Stimulated activated CD4-positive, alpha-beta T cell treated with anti-CD3 and anti-CD28 coated beads, Interleukin-12 subunit alpha, Interleukin-12 subunit beta, amount 100 ng/mL, for 48 hours (primary cell): Measurements from ENCODE around the gene TRIO.

Experiments used
- DNase-seq, 3 donors: peaks; one replicate each; pipeline ENCODE4 v3.0.0-alpha.2; 2020; ENCODE audit warnings: low read depth in 2 of 3, low spot score in 1 of 3

The TRIO gene

DNA sequence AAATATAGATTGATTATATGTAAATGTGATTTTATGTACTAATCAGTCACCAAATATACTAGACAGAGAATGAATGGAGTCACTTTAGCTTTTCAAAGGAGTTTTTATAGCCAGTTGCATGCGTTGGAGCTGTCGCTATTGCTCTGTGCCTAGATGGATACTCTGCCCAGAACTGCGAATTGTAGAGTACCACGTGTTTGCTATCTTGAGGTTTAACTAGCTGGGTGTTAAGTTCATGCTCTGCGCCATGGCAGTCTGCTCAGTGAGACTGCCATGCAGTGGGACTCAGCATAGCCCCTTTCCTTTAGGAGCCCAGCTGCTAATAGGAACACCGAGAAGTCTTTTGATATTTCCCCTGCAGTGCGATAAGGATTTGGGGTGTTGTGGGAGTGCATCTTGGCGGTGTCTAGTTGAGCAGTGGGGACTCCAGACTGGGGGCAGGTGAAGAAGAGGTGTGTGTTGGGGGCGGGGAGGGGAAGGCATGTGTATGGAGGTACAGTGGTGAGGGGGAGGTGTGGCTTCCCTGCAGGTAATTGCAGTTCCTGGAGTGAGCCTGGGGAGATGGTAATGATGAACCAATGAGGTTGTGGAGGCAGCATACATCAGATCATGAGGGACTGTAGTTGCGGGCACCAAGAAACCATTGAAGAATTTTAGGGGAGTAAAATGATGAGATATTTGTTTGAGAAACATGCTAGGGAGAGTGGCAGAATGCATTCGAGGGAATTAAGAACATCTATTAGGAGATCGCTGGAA lies 118.9 kb downstream of the TRIO start:
- DNase-seq, result no peak

DNA sequence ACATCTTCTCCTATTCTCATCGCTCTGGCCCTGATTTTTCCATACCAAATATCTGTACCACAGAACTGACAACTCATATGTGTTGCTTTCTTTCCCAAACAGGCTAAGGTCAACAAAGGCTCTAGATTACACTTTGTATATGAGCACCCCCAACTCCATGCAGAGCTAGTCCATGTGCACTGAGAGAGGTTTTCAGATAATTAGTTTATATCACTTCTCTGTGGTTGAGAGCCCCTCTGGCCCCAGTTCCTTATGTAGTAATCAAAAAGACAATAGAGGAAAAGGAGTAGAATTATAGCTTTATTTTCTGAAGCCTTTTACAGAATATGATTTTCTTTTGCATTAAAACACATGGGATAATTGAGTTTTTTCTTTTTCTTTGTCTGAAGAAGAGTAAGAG lies 120.0 kb downstream of the TRIO start:
- DNase-seq, result no peak

DNA sequence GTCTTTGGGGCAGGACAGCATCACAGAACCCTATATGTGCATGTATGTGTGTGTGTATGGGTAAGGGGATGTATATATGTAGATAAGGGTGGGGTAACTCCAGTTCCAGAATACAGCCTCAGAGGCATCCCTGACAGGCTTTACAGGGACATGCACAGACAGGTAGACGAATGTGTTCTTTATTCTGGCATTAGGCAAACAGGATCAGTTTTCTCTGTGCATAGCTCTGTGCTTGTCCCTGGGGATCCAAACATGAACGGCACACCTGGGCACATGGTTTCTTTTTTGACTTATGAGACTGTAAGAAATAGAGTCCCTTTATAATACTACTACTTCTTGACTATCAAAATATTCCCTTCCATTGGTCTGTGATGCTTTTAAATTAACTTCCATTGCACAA lies 120.6 kb downstream of the TRIO start:
- no peak for DNase-seq

DNA sequence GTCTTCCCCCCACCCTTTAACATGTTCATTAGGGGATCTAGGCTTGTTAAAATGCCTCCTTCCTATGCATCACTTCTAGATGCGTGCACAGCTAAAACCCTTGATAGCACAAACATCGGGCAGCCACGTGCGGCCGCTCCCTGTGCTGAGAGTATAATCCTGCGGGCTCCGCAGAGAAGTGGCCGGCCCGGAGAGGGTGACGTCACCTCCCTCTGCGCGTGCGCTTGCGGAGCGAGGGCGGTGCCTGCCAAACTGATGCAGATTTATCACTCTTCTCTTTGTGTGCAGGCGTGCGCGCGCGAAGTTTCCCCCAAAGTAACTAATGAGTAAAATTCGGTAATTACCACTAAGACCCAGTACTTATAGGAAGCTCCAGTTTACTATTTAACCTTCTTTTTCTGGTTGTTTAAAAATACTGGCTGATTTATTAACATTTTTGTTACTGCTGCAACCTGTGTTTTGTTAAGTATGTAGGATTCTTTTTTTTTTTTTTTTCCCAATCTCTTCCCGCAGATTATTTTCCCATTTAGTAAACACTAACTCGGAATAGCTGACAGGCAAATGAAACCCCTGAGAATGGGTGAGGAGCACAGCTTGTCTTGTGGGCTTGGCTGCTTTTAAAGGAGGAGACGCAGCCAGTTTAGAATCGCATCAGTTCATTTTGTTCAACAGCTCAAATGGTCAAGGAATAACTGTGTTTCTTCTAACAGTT lies 121.6 kb downstream of the TRIO start:
- peak; percentile 56 to 70 (median 59) for DNase-seq

DNA sequence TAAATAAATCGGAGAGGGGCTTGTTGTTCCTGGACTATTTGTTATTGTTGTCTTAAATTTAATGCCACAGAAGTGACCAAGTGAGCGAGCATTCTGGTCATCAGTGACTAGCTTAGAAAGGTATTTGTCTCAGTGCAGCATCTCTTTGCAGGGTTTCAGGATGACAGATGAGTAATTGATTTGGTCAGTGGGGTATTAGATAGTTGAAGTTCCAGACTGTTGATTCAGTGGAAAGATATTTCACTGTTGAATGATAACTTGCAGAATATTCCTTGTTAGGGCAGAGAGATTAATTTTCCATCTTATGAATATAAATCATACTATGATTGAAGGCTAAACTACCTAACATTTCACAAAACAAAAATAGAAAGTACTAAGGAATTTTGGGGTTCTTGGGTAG lies 122.4 kb downstream of the TRIO start:
- DNase-seq, result no peak

DNA sequence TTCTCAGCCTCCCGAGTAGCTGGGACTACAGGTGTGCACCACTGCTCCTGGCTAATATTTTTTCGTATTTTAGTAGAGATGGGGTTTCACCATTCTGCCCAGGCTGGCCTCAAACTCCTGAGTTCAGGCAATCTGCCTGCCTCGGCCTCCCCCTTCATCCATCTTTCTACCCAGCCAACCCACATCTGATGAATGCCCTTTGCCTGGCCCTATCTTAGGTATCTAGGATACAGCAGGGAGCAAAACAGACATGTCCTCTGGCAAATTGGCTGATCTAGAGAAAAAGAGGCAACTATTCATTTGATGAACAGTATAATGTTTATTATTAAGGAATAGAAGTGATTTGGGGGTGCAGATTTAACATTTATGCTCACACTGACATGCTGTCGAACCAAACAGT lies 123.0 kb downstream of the TRIO start:
- no peak for DNase-seq

DNA sequence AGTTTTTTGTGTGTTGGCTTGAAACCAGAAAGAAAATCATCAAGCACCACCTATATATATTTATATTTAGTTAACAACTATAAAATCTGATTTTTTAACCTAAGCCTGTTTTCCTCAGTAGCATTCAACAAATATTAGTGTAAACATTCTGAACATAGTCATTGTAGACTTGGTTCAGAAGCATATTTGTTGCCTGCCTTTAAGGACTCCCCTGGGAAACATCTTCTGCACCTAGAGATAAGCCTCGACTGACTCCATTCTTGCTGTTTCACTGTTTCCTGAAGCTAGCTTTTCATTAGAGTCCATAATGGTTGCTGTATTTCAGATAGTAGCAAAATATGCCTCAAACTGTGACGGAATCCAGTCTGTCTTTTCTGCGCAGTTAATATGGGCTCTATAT lies 123.5 kb downstream of the TRIO start:
- no peak for DNase-seq

DNA sequence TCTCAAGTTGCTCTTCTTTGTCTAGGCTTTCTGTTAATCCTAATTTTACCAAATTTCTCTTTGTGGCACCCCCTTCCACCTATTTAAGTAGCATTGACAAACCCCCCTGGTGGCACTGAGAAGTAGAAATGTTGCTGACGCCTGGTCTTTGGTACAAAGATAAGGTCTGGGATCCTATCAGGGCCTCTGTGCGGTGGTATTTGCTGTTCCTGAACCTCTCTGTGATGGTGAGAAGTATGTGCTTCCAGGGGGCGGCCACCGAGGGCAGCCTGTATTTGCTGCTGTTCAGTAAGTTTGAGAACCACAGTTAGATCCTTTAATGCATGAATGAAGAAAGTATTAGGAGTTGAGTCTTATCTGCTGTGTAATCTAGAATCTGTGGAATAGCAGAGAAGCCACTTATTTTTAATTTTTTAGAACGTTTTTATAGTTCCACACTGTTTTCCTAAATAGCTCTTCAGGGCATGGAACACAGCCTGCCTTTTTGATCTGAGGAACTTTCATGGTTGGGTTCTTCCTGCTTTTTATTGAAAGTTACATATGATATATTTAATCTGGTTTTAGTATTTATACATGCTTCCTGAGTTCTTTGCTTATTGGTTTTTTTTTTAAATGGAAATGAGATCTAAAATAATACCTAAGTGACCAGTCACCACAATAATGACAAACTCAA lies 124.2 kb downstream of the TRIO start:
- no peak for DNase-seq

DNA sequence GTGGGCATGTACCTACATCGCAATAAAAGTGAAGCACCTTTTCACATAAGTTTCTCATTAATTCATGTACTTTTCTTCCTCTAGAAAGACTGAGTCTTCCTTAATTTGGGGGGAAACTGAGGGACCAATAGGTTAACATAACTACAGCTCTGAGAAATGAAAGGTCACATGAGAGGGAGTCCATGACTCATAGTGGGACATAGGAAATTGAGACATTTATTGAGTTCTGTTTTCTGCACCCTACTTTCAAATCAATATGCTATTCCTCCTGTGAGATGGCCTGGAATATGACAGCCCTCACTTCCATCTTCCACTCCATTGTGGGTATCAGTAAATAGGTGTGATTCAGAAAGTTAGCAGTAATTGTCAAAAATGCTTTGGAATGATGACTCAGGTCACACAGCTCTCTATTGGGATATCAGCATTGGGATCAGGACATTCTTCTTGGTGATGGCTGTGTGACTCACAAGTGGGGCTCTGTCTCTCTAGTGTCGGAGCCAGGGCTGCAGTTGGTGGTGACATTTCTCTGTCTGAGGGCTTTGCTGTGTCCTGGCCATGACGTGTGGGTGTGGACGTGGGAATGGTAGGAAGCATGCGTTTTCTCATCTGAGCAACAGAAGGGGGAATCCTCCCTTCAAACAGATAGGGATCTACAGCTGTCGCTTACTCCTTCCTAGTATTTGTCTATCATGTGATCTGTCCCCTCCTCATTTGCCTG lies 125.0 kb downstream of the TRIO start:
- no peak for DNase-seq

DNA sequence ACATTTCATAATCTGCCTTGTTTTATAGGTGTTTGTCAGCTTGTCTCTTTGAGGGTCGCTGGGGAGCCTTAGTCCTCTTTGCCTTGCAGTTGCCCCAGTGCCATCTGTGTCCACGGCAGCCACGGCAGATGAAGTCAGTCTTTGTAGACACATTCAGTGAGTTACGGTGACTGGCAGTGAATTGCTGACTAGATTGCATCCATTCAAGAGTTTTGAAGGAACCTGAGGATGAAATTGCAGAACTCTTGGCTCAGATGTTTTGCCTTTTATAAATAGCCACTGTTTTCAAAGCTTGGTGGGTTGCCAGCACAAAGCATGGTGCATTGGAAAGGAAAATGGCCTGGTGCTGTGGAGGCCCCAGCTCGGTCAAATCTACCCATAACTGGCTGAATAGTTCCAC lies 125.6 kb downstream of the TRIO start:
- DNase-seq, result no peak

DNA sequence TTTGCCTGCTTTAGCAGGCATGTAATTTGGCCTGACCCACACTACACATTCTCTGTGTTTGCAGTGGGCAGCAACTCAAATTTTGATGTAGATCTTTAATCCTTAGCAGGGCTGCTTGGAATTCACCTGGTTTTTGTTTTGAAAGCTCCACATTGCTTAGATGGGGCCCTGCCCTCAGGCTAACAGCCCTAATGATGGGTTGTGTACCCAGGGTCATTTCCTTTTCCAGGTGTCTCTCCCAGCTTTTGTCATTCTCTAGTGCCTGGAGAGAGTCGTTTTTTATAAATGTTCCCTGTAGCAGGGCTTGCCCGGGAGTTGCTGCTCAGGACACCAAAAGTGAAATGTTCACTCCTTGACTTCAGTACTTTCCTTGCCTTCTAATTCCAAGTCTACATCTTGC lies 126.3 kb downstream of the TRIO start:
- DNase-seq, result no peak

DNA sequence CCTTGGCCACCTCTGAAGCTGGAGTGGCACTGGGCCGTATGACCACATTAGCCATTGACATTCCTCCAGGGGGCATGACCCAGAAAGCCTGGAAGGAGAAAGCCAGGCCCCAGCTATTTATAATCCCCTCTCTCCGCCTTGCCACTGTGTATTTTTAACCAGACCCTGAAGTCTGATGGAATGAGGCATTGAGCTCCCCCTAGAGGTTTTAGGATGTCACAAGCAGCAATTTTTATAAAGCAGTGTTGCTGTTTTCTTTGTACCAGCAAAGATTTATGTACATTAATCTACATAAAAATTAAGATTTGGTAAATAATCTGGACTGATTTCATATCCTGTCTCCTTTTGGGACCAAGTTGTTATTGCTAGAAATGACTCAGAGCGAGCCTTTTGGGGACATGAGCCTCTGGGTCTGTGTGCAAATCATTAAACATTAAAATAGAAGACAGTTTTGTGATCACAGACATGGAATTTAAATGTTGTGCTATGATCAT lies 127.1 kb downstream of the TRIO start:
- DNase-seq, result no peak

DNA sequence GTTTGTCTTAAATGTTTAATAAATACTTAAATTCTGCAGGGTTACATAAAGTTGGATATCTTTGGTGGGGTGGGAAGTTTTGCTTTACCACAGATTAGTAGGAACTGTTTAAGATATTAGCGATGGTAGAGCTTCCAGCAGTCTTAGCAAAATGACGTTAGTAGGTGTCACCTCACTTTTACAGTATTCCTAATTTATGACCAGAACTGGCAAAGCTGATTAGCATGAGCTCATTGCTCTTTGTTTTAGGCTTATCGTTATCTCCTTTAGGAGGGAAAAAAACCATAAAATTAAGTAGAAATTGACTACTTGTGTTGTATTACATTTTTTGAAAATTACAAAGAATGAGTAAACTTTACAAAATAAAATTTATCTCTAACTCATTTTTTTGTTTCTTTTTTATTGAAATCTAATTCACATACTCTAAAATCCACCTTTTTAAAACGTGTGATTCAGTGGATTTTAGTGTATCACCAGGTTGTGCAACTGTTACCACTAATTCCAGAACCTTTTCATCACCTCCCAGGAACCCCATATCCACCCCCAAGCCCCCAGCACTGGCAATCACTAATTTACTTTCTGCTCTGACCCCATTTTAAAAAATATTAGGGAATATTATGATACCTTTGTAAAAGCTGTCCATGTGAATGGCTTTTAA lies 129.5 kb downstream of the TRIO start:
- no peak for DNase-seq

DNA sequence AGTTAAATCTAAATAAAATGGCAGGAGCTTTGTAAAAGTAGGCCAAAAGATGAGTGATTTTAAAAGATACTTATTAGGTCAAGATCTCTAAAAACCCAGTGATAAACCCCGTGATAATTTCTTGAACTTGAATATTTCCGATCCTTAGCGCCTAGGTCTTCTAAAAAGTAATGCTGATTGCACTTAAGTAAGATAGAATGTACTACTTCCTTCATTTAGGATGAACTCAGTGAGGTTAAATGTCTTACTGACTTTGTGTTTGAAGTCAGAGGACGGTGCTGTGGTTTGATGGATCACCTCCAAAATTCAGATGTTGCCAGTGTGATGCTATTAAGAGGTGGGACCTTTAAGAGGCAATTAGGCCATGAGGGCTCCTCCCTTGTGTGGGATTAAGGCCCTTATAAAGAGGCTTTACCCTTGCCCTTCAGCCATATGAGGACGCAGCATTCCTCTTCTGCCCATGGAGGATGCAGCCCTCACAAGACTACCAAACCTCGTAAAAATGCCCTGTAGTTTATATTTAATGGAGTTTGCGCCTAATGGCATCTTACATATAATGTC lies 130.1 kb downstream of the TRIO start:
- no peak for DNase-seq

DNA sequence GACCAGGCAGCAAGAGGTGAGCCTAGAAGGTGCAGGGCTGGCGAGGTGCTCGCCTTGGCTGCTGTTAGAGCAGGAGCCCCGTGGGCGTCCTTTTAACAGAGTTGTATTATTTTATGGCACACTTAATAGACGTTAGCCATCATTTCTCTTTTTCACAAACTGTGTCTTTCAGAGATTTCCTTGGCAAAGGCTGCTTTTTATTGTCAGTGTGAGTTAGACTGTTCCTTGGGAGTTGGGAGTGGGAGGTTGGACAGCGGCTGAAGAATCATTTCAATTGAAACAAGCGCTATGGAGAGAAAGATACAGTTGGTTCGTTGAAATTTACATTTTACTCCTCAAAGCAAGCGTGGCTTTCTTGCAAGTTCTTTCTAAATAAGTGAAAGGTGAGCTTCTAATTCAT lies 133.2 kb downstream of the TRIO start:
- DNase-seq, result no peak

DNA sequence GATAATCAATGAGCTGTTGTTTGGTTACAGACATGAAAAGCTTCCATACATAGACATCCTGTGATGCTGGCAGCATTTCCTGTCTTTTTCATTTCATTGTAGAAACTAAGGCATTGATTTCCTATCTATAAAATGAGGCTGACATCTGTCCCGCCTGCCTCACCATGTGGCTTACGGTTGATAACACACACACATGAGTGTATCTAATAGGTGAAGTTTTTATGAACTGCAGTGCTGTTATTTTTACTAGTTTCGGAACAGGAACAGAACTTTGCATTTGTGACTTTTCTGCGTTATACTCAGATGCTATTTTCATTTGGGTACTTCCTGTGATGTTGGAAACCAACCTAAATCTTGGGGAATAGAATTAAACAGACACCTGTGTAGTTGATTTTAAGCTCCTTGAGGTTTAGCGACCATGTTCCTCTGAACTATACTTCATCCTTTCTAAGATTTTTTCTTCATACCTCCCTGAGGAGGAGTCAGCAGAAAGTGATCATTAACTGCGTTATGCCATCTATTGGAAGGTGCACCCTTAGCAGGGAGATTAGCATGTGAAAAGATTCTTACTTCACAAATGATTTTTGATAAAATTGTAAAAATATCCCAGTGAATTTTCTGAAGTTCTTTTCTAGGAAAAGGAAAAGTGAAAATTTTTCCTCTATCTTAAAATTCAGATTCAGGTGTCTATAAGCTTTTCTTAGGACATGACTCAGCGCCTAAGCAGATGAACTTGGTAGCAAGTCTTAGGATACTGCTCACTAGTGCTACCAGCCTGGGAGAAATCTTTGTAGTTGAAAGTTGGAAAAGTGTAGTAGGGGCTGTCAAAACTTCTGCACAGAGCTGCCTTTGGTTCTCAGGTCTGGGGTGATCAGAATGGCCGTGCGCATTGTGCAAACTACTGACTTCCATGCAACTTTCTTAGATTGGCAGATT lies 134.5 kb downstream of the TRIO start:
- DNase-seq, result no peak

DNA sequence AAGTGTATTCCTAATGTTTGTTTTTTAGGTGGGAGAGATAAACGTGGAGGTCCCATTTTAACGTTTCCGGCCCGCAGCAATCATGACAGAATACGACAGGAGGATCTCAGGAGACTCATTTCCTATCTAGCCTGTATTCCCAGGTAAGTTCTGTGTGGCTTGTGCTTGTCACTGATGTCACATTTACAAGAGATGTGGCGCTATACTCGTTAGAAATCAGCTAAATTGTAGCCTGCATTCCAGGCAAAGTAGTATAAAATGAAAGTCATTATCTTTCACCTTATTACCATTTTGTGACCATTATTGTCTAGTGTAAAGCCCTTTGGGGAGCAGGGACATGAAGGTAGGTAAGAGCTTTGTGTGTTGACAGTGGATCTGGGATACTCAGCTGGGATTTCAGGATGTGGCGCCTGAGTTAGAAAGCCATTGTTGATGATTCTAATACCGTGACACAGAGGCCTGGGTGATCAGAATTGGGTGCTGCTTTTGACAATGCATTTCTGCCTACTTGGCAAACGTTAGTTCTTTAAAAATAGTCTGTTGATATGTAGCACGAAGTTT lies 137.2 kb downstream of the TRIO start:
- no peak for DNase-seq

DNA sequence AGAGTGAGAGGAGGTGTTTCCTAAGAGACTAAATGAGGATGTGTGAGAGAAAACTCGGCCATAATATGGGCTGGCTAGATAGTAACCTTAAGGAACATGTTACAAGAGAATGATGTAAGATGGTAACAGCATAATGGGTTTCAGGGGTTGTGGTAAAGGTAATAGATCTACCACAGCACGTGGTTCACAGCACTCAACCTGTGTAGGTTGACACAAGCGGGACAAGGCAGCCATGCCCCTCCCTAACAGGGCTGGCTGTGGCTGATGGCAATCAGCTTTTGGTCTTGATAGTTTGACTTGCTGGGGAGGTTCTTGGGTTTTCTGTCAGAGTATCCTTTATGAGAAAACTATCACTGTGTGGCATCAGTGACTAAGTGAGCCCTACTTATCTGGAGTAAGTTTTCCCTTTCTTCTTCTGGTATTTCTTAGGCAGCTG lies 138.6 kb downstream of the TRIO start:
- no peak for DNase-seq

DNA sequence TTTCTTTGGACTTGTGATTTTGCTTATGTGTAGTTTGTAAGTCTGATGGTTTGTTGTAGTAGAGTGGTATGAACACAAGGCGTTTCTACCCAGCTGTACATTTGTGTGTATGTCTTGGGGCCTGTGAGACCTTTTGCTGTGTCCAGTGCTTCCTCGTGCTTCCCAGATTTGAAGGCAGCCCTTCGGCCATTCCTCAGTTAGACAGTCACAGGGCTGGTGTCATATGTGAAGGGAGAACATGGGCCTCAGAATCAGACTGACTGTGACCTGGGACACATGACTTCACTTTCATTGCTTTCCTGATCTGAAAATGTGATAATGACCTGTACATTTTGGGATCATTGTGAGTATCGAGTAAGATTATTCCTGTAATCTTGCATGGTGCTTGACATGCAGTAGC lies 140.0 kb downstream of the TRIO start:
- DNase-seq, result no peak
